Measurements from ENCODE around the gene NAT16. TPM values are rescaled to one million over a fixed set of nuclear protein-coding genes. Genes with fewer than 3 reads are reported as not detected.

The NAT16 gene
- total and polyA plus RNA-seq, 2 of the 13 experiments (the other 11 are each of a cell fraction or from before 2014, with no cell fraction given) = 0.04 TPM; not detected in 1

DNA sequence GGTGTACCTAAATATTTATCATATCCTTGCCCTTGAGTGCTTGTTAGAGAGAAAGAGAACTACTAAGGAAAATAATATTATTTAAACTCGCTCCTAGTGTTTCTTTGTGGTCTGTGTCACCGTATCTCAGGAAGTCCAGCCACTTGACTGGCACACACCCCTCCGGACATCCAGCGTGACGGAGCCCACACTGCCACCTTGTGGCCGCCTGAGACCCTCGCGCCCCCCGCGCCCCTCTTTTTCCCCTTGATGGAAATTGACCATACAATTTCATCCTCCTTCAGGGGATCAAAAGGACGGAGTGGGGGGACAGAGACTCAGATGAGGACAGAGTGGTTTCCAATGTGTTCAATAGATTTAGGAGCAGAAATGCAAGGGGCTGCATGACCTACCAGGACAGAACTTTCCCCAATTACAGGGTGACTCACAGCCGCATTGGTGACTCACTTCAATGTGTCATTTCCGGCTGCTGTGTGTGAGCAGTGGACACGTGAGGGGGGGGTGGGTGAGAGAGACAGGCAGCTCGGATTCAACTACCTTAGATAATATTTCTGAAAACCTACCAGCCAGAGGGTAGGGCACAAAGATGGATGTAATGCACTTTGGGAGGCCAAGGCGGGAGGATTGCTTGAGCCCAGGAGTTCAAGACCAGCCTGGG, 41.8 kb downstream of the NAT16 start (continued):
- TF ChIP-seq ZNF646 (CRISPR knock-in tag; IDR thresholded peaks at IDR 0.05) (no peak), ZNF772 (CRISPR knock-in tag; IDR thresholded peaks at IDR 0.05) (no peak), ISL2 (CRISPR knock-in tag; IDR thresholded peaks at IDR 0.05) (no peak), ATF4 (CRISPR knock-in tag; IDR thresholded peaks at IDR 0.05) (no peak), ZBTB7A (CRISPR knock-in tag; IDR thresholded peaks at IDR 0.05) (no peak), NR3C1 (CRISPR knock-in tag; IDR thresholded peaks at IDR 0.05) (no peak), HBP1 (CRISPR knock-in tag; IDR thresholded peaks at IDR 0.05; ENCODE audit: low read depth) (no peak), ELF4 (CRISPR knock-in tag; IDR thresholded peaks at IDR 0.05; ENCODE audit: borderline replicate concordance) (no peak), ZNF333 (CRISPR knock-in tag; IDR thresholded peaks at IDR 0.05; ENCODE audit: borderline replicate concordance) (no peak), MIER3 (CRISPR knock-in tag; IDR thresholded peaks at IDR 0.05; ENCODE audit: borderline replicate concordance) (no peak), HES4 (CRISPR knock-in tag; IDR thresholded peaks at IDR 0.05; ENCODE audit: borderline replicate concordance) (no peak), WIZ (CRISPR knock-in tag; IDR thresholded peaks at IDR 0.05) (no peak), ZSCAN30 (CRISPR knock-in tag; IDR thresholded peaks at IDR 0.05) (no peak), ZNF510 (CRISPR knock-in tag; IDR thresholded peaks at IDR 0.05; ENCODE audit: low read depth) (no peak), ZKSCAN1 (IDR thresholded peaks at IDR 0.05; ENCODE audit: low read length) (no peak)
- TF ChIP-seq, protein P1, sequence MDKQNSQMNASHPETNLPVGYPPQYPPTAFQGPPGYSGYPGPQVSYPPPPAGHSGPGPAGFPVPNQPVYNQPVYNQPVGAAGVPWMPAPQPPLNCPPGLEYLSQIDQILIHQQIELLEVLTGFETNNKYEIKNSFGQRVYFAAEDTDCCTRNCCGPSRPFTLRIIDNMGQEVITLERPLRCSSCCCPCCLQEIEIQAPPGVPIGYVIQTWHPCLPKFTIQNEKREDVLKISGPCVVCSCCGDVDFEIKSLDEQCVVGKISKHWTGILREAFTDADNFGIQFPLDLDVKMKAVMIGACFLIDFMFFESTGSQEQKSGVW (CRISPR knock-in tag; IDR thresholded peaks at IDR 0.05; ENCODE audit: borderline replicate concordance) = no peak; the same call in 1 of the 2 replicates
- TF ChIP-seq, protein P2, sequence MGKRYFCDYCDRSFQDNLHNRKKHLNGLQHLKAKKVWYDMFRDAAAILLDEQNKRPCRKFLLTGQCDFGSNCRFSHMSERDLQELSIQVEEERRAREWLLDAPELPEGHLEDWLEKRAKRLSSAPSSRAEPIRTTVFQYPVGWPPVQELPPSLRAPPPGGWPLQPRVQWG (CRISPR knock-in tag; IDR thresholded peaks at IDR 0.05; ENCODE audit: borderline replicate concordance, low read depth) = no peak
- TF ChIP-seq, protein P3, sequence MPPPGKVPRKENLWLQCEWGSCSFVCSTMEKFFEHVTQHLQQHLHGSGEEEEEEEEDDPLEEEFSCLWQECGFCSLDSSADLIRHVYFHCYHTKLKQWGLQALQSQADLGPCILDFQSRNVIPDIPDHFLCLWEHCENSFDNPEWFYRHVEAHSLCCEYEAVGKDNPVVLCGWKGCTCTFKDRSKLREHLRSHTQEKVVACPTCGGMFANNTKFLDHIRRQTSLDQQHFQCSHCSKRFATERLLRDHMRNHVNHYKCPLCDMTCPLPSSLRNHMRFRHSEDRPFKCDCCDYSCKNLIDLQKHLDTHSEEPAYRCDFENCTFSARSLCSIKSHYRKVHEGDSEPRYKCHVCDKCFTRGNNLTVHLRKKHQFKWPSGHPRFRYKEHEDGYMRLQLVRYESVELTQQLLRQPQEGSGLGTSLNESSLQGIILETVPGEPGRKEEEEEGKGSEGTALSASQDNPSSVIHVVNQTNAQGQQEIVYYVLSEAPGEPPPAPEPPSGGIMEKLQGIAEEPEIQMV (CRISPR knock-in tag; IDR thresholded peaks at IDR 0.05; ENCODE audit: low read depth) = no peak
